GM06990 (cell line): Measurements from ENCODE around the gene EML6.

Experiments used
- DNase-seq: peaks from one replicate; pipeline ENCODE4 v3.0.0-alpha.2; 2011; ENCODE audit not compliant: insufficient read length; ENCODE audit errors: extremely low read depth
- H3K27me3 ChIP-seq: replicated peaks from 2 replicates; pipeline ENCODE4 v1.6.0; 2011; ENCODE audit warnings: low read length; ENCODE audit not compliant: control insufficient read depth, insufficient read depth
- H3K36me3 ChIP-seq: 2 replicates; pipeline ENCODE4 v1.5.1; 2011; ENCODE audit warnings: low read length; ENCODE audit not compliant: control insufficient read depth, insufficient read depth
- H3K4me3 ChIP-seq: replicated peaks from 2 replicates; pipeline ENCODE4 v1.5.1; 2011; ENCODE audit warnings: low read depth, mild to moderate bottlenecking, control low read depth, low read length
- TF ChIP-seq, protein P1 (sequence below): IDR thresholded peaks from 2 replicates; pipeline ENCODE4 v1.5.1; 2011; ENCODE audit warnings: low read length, control low read depth, mild to moderate bottlenecking, inconsistent platforms; ENCODE audit not compliant: insufficient read depth, poor library complexity, severe bottlenecking

EML6 gene

GRCh38 chr2:54939446-54940118, 216.1 kb downstream of the EML6 start:
- TF ChIP-seq, protein P1, sequence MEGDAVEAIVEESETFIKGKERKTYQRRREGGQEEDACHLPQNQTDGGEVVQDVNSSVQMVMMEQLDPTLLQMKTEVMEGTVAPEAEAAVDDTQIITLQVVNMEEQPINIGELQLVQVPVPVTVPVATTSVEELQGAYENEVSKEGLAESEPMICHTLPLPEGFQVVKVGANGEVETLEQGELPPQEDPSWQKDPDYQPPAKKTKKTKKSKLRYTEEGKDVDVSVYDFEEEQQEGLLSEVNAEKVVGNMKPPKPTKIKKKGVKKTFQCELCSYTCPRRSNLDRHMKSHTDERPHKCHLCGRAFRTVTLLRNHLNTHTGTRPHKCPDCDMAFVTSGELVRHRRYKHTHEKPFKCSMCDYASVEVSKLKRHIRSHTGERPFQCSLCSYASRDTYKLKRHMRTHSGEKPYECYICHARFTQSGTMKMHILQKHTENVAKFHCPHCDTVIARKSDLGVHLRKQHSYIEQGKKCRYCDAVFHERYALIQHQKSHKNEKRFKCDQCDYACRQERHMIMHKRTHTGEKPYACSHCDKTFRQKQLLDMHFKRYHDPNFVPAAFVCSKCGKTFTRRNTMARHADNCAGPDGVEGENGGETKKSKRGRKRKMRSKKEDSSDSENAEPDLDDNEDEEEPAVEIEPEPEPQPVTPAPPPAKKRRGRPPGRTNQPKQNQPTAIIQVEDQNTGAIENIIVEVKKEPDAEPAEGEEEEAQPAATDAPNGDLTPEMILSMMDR: no peak
- Histone ChIP-seq H3K27me3 (no peaks in the 10 kb centered on the region), H3K4me3 (no peak overlapping the region), H3K36me3 (no peaks in the 10 kb centered on the region)
- DNase-seq: no peak

DNA sequence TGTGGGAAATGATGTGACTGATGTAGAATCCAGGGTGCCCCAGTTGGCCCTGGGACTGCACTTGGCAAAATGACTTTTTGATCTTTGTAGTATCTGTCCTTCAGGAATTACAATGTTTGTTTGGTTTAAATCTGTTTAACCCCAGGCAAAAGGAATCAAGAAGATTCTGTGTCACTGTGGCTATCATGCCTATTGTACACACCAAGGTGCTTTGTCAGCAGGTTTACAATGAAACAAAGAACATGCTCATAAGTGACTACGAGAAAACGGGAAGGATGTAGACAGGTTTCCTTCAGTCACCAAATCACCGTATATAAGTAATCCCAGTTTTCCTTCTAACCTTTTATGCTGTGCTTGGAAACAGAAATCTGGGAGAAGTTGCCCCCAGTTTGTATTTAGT, 217.3 kb downstream of the EML6 start:
- TF ChIP-seq, protein P1: no peak
- no peaks in the 10 kb centered on the region for H3K36me3 ChIP-seq
- no peaks in the 10 kb centered on the region for H3K27me3 ChIP-seq
- no peak overlapping the region for H3K4me3 ChIP-seq
- no peak for DNase-seq

DNA sequence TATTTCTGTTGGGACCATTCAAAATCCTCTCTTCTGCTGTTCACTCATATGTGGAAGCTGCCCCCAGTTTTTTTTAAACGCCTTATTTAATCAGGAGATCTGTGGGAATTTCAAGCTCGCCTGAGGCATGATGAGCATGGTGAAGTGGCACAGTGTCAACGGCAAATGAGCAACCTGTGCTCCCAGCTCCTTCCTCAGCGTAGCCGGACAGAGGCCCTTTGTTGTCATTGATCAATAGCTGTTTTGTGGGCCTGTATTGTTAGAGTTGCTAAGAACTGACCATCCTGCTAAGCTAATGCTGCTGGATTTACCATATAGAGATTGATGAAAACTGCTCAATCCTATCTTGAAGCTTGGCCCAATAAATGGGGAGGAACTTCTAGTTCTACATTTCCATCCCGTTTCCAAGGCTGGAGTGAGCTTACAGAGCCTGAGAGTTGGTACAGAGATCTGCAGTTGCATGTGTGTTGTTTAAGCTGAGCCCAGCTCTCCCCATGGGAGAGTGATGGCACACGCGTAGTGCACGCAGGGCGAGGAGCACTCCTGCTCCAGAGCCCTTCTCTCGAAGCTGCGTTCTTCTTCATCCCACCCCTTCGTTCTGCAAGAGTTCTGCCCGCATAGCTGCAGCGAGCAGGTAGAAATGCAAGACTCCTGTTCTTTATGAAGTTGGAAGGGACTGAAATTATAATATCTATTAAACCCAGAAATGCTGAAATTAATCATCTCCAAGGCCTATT, 218.0 kb downstream of the EML6 start:
- H3K36me3 ChIP-seq: no peaks in the 10 kb centered on the region
- TF ChIP-seq, protein P1: no peak
- H3K4me3 ChIP-seq: no peak overlapping the region
- no peaks in the 10 kb centered on the region for H3K27me3 ChIP-seq
- DNase-seq: no peak

- no peak for DNase-seq
- Histone ChIP-seq H3K27me3 (no peaks in the 10 kb centered on the region), H3K36me3 (no peaks in the 10 kb centered on the region), H3K4me3 (no peak overlapping the region)
- TF ChIP-seq, protein P1: no peak
Measured at GRCh38 chr2:54942373-54942772, 218.9 kb downstream of the EML6 start.

GRCh38 chr2:54944724-54945326, 221.4 kb downstream of the EML6 start:
- Histone ChIP-seq H3K27me3 (no peaks in the 10 kb centered on the region), H3K4me3 (no peak overlapping the region), H3K36me3 (no peaks in the 10 kb centered on the region)
- TF ChIP-seq, protein P1: no peak
- DNase-seq: no peak
